Panc1 (cell line): ENCODE results near the gene NOTCH1.

ENCODE experiments used
- CTCF ChIP-seq: fragments of 450-650 bp; IDR thresholded peaks from 2 replicates; pipeline ENCODE4 v1.5.1; 2017; ENCODE audit warnings: mild to moderate bottlenecking
- POLR2AphosphoS5 ChIP-seq: IDR thresholded peaks from 2 replicates; pipeline ENCODE4 v1.6.1; 2012; ENCODE audit warnings: mild to moderate bottlenecking, low read depth, low read length, moderate library complexity
- REST ChIP-seq, 2 experiments: IDR thresholded peaks; 2 replicates each; pipeline ENCODE4 v1.6.1; 2011 to 2012; ENCODE audit warnings: low read depth in 2 of 2, control low read depth in 1 of 2, low read length in 1 of 2, mild to moderate bottlenecking in 1 of 2, moderate library complexity in 1 of 2; ENCODE audit not compliant: insufficient read depth in 1 of 2
- TCF7L2 ChIP-seq: IDR thresholded peaks from 2 replicates; pipeline ENCODE4 v1.6.1; 2011; ENCODE audit warnings: mild to moderate bottlenecking, low read depth, low read length, inconsistent platforms

- no peak for TF ChIP-seq CTCF
- no peak for TF ChIP-seq TCF7L2
- TF ChIP-seq POLR2AphosphoS5 = no peak
- TF ChIP-seq REST (IDR thresholded peaks at IDR 0.05; ENCODE audit: insufficient read depth in 1 of 2, low read depth in 2 of 2, low read length in 1 of 2) = no peak
These were observed 18.7 kb downstream of the NOTCH1 start for GRCh38 chr9:136527131-136527530.
